ENCODE measurements around the gene TKFC.

- TF ChIP-seq, protein P1, sequence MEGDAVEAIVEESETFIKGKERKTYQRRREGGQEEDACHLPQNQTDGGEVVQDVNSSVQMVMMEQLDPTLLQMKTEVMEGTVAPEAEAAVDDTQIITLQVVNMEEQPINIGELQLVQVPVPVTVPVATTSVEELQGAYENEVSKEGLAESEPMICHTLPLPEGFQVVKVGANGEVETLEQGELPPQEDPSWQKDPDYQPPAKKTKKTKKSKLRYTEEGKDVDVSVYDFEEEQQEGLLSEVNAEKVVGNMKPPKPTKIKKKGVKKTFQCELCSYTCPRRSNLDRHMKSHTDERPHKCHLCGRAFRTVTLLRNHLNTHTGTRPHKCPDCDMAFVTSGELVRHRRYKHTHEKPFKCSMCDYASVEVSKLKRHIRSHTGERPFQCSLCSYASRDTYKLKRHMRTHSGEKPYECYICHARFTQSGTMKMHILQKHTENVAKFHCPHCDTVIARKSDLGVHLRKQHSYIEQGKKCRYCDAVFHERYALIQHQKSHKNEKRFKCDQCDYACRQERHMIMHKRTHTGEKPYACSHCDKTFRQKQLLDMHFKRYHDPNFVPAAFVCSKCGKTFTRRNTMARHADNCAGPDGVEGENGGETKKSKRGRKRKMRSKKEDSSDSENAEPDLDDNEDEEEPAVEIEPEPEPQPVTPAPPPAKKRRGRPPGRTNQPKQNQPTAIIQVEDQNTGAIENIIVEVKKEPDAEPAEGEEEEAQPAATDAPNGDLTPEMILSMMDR (IDR thresholded peaks at IDR 0.05; ENCODE audit: insufficient read depth, low read length): no peak
- TF ChIP-seq POLR2AphosphoS5 (IDR thresholded peaks at IDR 0.05; ENCODE audit: low read depth) (no peak), REST (IDR thresholded peaks at IDR 0.05; ENCODE audit: insufficient replicate concordance, low read depth) (no peak), GABPA (IDR thresholded peaks at IDR 0.05; ENCODE audit: low read depth) (no peak), SPI1 (IDR thresholded peaks at IDR 0.05; ENCODE audit: borderline replicate concordance, low read depth) (no peak)
Measured at GRCh38 chr11:61356706-61357105, 23.7 kb downstream of the TKFC start.

All from HL-60 (cell line).